ENCODE results near the gene SCAF8.
"Not testable (repeated sequence)": the region's sequence is repeated elsewhere in the genome, so short reads cannot be mapped to it uniquely, and the experiment has no call there.

Gene SCAF8

GRCh38 chr6:154736618-154737259 lies 3.5 kb downstream of the SCAF8 start:
- peaks cover 10 to 69% of the 10 kb centered on the region in 2 donors for H3K4me1 ChIP-seq (ENCODE audit: control insufficient read depth in 1 of 2, insufficient read depth in 2 of 2, low read length in 2 of 2)
- H3K27ac ChIP-seq (ENCODE audit: low read length): no peak overlapping the region
- peaks cover 1 to 10% of the 10 kb centered on the region in 2 donors for H3K36me3 ChIP-seq (ENCODE audit: control insufficient read depth in 1 of 2, insufficient read depth in 2 of 2, low read length in 2 of 2)
- no peaks in the 10 kb centered on the region for H3K27me3 ChIP-seq (ENCODE audit: low read depth, low read length)
- H3K9me3 ChIP-seq (ENCODE audit: control insufficient read depth in 1 of 2, low read length in 2 of 2): no peaks in the 10 kb centered on the region
- no peak overlapping the region for H3K4me3 ChIP-seq (ENCODE audit: low read depth in 1 of 2, low read length in 2 of 2)

- Histone ChIP-seq H3K4me1 (ENCODE audit: control insufficient read depth in 1 of 2, insufficient read depth in 2 of 2, low read length in 2 of 2) (peaks cover 16 to 66% of the 10 kb centered on the region in 2 donors), H3K27ac (ENCODE audit: low read length) (no peak overlapping the region), H3K36me3 (ENCODE audit: control insufficient read depth in 1 of 2, insufficient read depth in 2 of 2, low read length in 2 of 2) (peaks cover 4 to 10% of the 10 kb centered on the region in 2 donors), H3K27me3 (ENCODE audit: low read depth, low read length) (no peaks in the 10 kb centered on the region), H3K9me3 (ENCODE audit: control insufficient read depth in 1 of 2, low read length in 2 of 2) (no peaks in the 10 kb centered on the region), H3K4me3 (ENCODE audit: low read depth in 1 of 2, low read length in 2 of 2) (no peak overlapping the region)
Observed at GRCh38 chr6:154737424-154737823, 4.2 kb downstream of the SCAF8 start.

- Histone ChIP-seq H3K27ac (ENCODE audit: low read length) (no peak overlapping the region), H3K36me3 (ENCODE audit: control insufficient read depth in 1 of 2, insufficient read depth in 2 of 2, low read length in 2 of 2) (peaks cover 4 to 6% of the 10 kb centered on the region in 2 donors), H3K9me3 (ENCODE audit: control insufficient read depth in 1 of 2, low read length in 2 of 2) (no peaks in the 10 kb centered on the region), H3K27me3 (ENCODE audit: low read depth, low read length) (no peaks in the 10 kb centered on the region), H3K4me1 (ENCODE audit: control insufficient read depth in 1 of 2, insufficient read depth in 2 of 2, low read length in 2 of 2) (peaks cover 16 to 63% of the 10 kb centered on the region in 2 donors), H3K4me3 (ENCODE audit: low read depth in 1 of 2, low read length in 2 of 2) (no peak overlapping the region)
Observed at GRCh38 chr6:154738551-154738961, 5.3 kb downstream of the SCAF8 start.

DNA sequence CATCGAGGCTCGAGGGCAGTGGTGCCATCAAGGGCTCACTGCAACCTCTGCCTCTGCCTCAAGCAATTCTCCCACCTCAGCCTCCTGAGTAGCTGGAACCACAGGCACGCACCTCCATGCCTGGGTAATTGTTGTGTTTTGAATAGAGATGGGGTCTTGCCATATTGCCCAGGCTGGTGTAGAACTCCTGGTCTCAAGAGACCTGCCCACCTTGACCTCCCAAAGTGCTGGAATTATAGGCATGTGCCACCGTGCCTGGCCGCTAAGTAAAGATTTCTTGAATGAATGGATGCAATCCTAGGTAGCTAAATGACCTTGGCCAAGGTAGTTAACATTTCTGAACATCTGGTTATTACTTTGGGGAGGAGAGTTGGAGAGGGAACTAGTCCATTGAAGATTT lies 7.4 kb downstream of the SCAF8 start:
- no peaks in the 10 kb centered on the region for H3K27me3 ChIP-seq (ENCODE audit: low read depth, low read length)
- peaks cover 16 to 61% of the 10 kb centered on the region in 2 donors for H3K4me1 ChIP-seq (ENCODE audit: control insufficient read depth in 1 of 2, insufficient read depth in 2 of 2, low read length in 2 of 2)
- H3K9me3 ChIP-seq (ENCODE audit: control insufficient read depth in 1 of 2, low read length in 2 of 2): no peaks in the 10 kb centered on the region
- no peak overlapping the region for H3K27ac ChIP-seq (ENCODE audit: low read length)
- peaks cover 0 to 4% of the 10 kb centered on the region in 2 donors for H3K36me3 ChIP-seq (ENCODE audit: control insufficient read depth in 1 of 2, insufficient read depth in 2 of 2, low read length in 2 of 2)
- no peak overlapping the region for H3K4me3 ChIP-seq (ENCODE audit: low read depth in 1 of 2, low read length in 2 of 2)

DNA sequence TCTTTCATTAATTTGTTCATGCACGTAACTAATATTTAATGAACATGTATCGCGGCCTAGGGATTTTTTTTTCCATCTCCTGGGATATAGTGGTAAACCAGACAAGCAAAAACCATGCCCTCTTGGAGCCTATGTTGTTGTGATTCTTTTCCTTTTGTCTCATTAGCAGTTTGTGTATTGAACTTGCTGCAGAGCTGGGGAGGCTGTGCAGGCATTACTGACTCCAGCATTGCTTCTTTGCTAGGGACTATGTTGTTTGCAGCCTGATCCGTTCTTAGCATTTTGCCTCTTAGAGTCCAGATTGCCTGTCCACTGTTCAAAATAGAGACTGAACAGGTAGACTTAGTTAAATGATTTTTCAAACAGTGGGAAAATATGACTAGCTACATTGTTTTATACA lies 9.7 kb downstream of the SCAF8 start:
- Histone ChIP-seq H3K27ac (ENCODE audit: low read length) (no peak overlapping the region), H3K9me3 (ENCODE audit: control insufficient read depth in 1 of 2, low read length in 2 of 2) (no peaks in the 10 kb centered on the region), H3K27me3 (ENCODE audit: low read depth, low read length) (no peaks in the 10 kb centered on the region), H3K4me3 (ENCODE audit: low read depth in 1 of 2, low read length in 2 of 2) (no peak overlapping the region), H3K36me3 (ENCODE audit: control insufficient read depth in 1 of 2, insufficient read depth in 2 of 2, low read length in 2 of 2) (peaks cover 0 to 4% of the 10 kb centered on the region in 2 donors), H3K4me1 (ENCODE audit: control insufficient read depth in 1 of 2, insufficient read depth in 2 of 2, low read length in 2 of 2) (peaks cover 13 to 57% of the 10 kb centered on the region in 2 donors)

- not testable (repeated sequence) for H3K27ac ChIP-seq (ENCODE audit: low read length); H3K36me3 ChIP-seq (ENCODE audit: control insufficient read depth in 1 of 2, insufficient read depth in 2 of 2, low read length in 2 of 2); H3K4me3 ChIP-seq (ENCODE audit: low read depth in 1 of 2, low read length in 2 of 2); H3K27me3 ChIP-seq (ENCODE audit: low read depth, low read length); H3K9me3 ChIP-seq (ENCODE audit: control insufficient read depth in 1 of 2, low read length in 2 of 2)
- peaks cover 8 to 44% of the 10 kb centered on the region in 2 donors for H3K4me1 ChIP-seq (ENCODE audit: control insufficient read depth in 1 of 2, insufficient read depth in 2 of 2, low read length in 2 of 2)
Observed at GRCh38 chr6:154744029-154744745, 11.0 kb downstream of the SCAF8 start.

GRCh38 chr6:154745243-154745642 lies 12.0 kb downstream of the SCAF8 start:
- Histone ChIP-seq H3K27me3 (ENCODE audit: low read depth, low read length) (no peaks in the 10 kb centered on the region), H3K4me3 (ENCODE audit: low read depth in 1 of 2, low read length in 2 of 2) (no peak overlapping the region), H3K27ac (ENCODE audit: low read length) (no peak overlapping the region), H3K4me1 (ENCODE audit: control insufficient read depth in 1 of 2, insufficient read depth in 2 of 2, low read length in 2 of 2) (peaks cover 8 to 37% of the 10 kb centered on the region in 2 donors), H3K36me3 (ENCODE audit: control insufficient read depth in 1 of 2, insufficient read depth in 2 of 2, low read length in 2 of 2) (peaks cover 0 to 4% of the 10 kb centered on the region in 2 donors), H3K9me3 (ENCODE audit: control insufficient read depth in 1 of 2, low read length in 2 of 2) (no peaks in the 10 kb centered on the region)

DNA sequence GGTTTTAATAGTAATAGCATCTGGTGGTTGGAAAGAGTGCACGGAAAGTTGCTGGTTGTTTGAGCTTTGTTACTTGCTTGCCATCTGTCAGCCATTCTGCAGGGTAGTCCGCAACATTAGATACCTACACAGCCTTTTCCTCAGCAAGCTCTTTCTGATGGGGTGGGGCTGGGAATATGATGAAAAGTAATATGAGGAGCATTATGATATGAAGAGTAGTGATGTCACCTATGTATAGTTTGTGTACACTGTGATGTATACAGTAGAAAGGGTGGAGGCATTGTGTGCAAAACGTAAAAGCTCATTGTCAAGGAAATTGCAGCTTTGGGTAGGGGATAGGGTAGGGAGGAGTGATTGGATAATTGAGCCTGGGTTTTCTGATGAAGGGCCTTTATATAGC lies 16.1 kb downstream of the SCAF8 start:
- H3K9me3 ChIP-seq (ENCODE audit: control insufficient read depth in 1 of 2, low read length in 2 of 2): no peaks in the 10 kb centered on the region
- H3K4me1 ChIP-seq (ENCODE audit: control insufficient read depth in 1 of 2, insufficient read depth in 2 of 2, low read length in 2 of 2): peaks cover under 1 to 30% of the 10 kb centered on the region in 2 donors

DNA sequence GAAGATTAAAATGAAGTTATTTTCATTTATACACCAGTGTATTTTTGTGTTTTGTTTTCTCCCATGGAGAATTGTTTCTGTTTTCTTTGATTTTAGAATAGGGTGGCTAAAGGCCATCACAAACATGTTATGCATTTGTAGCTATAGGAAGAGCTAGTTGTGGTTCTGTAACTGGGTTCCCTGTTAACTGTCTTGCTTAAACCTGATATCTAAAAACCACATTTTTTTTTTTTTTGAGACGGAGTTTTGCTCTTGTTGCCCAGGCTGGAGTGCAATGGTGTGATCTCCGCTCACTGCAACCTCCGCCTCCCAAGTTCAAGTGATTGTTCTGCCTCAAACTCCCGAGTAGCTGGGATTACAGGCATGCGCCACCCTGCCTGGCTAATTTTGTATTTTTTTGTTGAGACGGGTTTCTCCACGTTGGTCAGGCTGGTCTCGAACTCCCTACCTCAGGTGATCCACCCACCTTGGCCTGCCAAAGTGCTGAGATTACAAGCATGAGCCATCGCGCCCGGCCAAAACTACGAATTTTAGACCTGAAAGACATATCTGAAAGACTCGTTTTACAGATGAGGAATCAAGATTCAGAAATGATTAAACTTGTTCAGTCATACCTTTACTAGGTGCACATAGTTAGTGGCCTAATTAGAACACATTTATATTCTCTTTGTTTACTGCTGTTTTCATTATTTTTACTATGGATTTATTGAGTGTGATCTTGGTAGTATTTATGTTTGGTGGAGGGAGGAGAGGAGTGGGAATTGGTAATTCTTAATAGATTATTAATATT lies 18.0 kb downstream of the SCAF8 start:
- peaks cover 7 to 31% of the 10 kb centered on the region in 2 donors for H3K4me1 ChIP-seq (ENCODE audit: control insufficient read depth in 1 of 2, insufficient read depth in 2 of 2, low read length in 2 of 2)

More for the DNA sequence above, 16.1 kb downstream of the SCAF8 start:
- no peaks in the 10 kb centered on the region for H3K27me3 ChIP-seq (ENCODE audit: low read depth, low read length)
- no peak overlapping the region for H3K4me3 ChIP-seq (ENCODE audit: low read depth in 1 of 2, low read length in 2 of 2)
- H3K27ac ChIP-seq (ENCODE audit: low read length): no peak overlapping the region
- H3K36me3 ChIP-seq (ENCODE audit: control insufficient read depth in 1 of 2, insufficient read depth in 2 of 2, low read length in 2 of 2): peaks cover 0 to 3% of the 10 kb centered on the region in 2 donors

DNA sequence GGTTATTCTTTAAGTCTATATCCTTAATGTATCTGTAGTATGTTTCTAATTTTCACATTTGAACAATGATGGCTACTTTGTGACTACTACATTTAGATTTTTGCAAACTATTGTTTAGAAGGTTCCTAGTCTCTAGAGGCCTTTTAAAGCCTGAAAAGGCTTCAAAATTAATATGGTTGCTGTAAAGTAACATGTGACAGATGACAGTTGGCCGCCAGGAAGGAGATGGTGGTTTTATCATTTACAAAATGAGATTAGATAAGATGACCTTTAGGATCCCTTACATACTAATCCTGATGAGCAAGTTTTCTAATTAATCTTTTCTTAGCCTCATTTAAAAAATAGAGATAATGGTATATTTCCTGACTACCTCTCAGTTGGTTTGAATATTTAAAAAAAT lies 18.8 kb downstream of the SCAF8 start:
- H3K4me1 ChIP-seq (ENCODE audit: control insufficient read depth in 1 of 2, insufficient read depth in 2 of 2, low read length in 2 of 2): peaks cover 7 to 32% of the 10 kb centered on the region in 2 donors
- no peak overlapping the region for H3K27ac ChIP-seq (ENCODE audit: low read length)
- H3K36me3 ChIP-seq (ENCODE audit: control insufficient read depth in 1 of 2, insufficient read depth in 2 of 2, low read length in 2 of 2): peaks cover 0 to 3% of the 10 kb centered on the region in 2 donors
- no peaks in the 10 kb centered on the region for H3K9me3 ChIP-seq (ENCODE audit: control insufficient read depth in 1 of 2, low read length in 2 of 2)
- H3K4me3 ChIP-seq (ENCODE audit: low read depth in 1 of 2, low read length in 2 of 2): no peak overlapping the region
- no peaks in the 10 kb centered on the region for H3K27me3 ChIP-seq (ENCODE audit: low read depth, low read length)

More for the DNA sequence above, 18.0 kb downstream of the SCAF8 start:
- H3K9me3 ChIP-seq (ENCODE audit: control insufficient read depth in 1 of 2, low read length in 2 of 2): no peaks in the 10 kb centered on the region
- H3K27me3 ChIP-seq (ENCODE audit: low read depth, low read length): no peaks in the 10 kb centered on the region
- no peak overlapping the region for H3K27ac ChIP-seq (ENCODE audit: low read length)
- H3K36me3 ChIP-seq (ENCODE audit: control insufficient read depth in 1 of 2, insufficient read depth in 2 of 2, low read length in 2 of 2): peaks cover 0 to 3% of the 10 kb centered on the region in 2 donors
- H3K4me3 ChIP-seq (ENCODE audit: low read depth in 1 of 2, low read length in 2 of 2): no peak overlapping the region

- H3K27ac ChIP-seq (ENCODE audit: low read length): peak overlapping the region; percentile 33
- H3K27me3 ChIP-seq (ENCODE audit: low read depth, low read length): no peaks in the 10 kb centered on the region
- peaks cover 0 to 3% of the 10 kb centered on the region in 2 donors for H3K36me3 ChIP-seq (ENCODE audit: control insufficient read depth in 1 of 2, insufficient read depth in 2 of 2, low read length in 2 of 2)
- no peaks in the 10 kb centered on the region for H3K9me3 ChIP-seq (ENCODE audit: control insufficient read depth in 1 of 2, low read length in 2 of 2)
- peaks cover 7 to 46% of the 10 kb centered on the region in 2 donors for H3K4me1 ChIP-seq (ENCODE audit: control insufficient read depth in 1 of 2, insufficient read depth in 2 of 2, low read length in 2 of 2)
- no peak overlapping the region for H3K4me3 ChIP-seq (ENCODE audit: low read depth in 1 of 2, low read length in 2 of 2)
Observed at GRCh38 chr6:154754152-154754551, 20.9 kb downstream of the SCAF8 start.
